ENCODE measurements around the gene SMIM38. TPM values are rescaled to one million over a fixed set of nuclear protein-coding genes. Genes with fewer than 3 reads are reported as not detected.

SMIM38 gene
- total and polyA plus RNA-seq, 4 donors: 0.03 to 1.7 (median 0.07) TPM

DNA sequence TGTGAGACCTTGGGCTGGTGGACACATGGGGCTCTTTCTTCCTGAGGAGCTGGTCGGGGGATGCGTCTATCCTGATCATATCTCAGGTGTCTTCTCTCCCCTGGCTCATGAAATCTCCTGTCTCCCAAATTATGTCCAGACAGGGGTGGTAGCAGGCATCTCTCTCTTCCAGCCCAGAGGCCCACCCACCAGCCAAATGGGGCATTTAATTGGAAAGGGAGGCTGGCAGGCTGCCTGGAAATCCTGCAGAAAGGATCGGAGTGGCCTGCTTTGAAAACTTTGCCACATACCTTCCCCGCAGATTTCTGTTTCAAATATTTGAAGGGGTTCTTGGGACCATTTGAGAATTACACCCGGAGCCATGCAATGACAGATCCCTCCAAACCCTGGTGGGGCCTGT is 37.4 kb downstream of the SMIM38 start:
- H3K4me3 ChIP-seq (ENCODE audit: low read depth in 1 of 3, low read length in 3 of 3): no peak overlapping the region

GRCh38 chr11:69193629-69194028 is 37.9 kb downstream of the SMIM38 start:
- Histone ChIP-seq H3K9me3 (ENCODE audit: control insufficient read depth in 4 of 4, low read length in 3 of 4) (peaks cover 0 to 2% (median 0%) of the 10 kb centered on the region in 4 donors), H3K27ac (ENCODE audit: low read depth in 1 of 2, low read length in 2 of 2) (no peak overlapping the region), H3K4me1 (ENCODE audit: control insufficient read depth in 4 of 4, insufficient read depth in 4 of 4, low read length in 3 of 4) (no peaks in the 10 kb centered on the region), H3K9ac (ENCODE audit: low read depth in 1 of 2, low read length in 2 of 2) (no peak overlapping the region), H3K4me3 (ENCODE audit: low read depth in 1 of 3, low read length in 3 of 3) (no peak overlapping the region), H3K27me3 (ENCODE audit: control insufficient read depth in 4 of 4, insufficient read depth in 4 of 4, low read length in 3 of 4) (no peaks in the 10 kb centered on the region), H3K36me3 (ENCODE audit: control insufficient read depth in 4 of 4, insufficient read depth in 3 of 4, low read depth in 1 of 4, low read length in 3 of 4) (no peaks in the 10 kb centered on the region)
- TF ChIP-seq FOXA2 (IDR thresholded peaks at IDR 0.05) (no peak), RAD21 (IDR thresholded peaks at IDR 0.05) (no peak), HNF4G (IDR thresholded peaks at IDR 0.05) (no peak), YY1 (IDR thresholded peaks at IDR 0.05) (no peak), HNF4A (conservative IDR thresholded peaks at IDR 0.05) (no peak), TAF1 (conservative IDR thresholded peaks at IDR 0.05) (no peak), SP1 (IDR thresholded peaks at IDR 0.05) (no peak), GABPA (IDR thresholded peaks at IDR 0.05 in 1 of 2, conservative IDR thresholded peaks at IDR 0.05 in 1 of 2) (no peak), MAX (IDR thresholded peaks at IDR 0.05) (no peak), ATF3 (IDR thresholded peaks at IDR 0.05) (no peak), RXRA (IDR thresholded peaks at IDR 0.05) (no peak), EGR1 (IDR thresholded peaks at IDR 0.05; ENCODE audit: low read depth in 2 of 2) (no peak), NR2F2 (IDR thresholded peaks at IDR 0.05) (no peak), FOXA1 (IDR thresholded peaks at IDR 0.05) (no peak)
- TF ChIP-seq, protein P1, sequence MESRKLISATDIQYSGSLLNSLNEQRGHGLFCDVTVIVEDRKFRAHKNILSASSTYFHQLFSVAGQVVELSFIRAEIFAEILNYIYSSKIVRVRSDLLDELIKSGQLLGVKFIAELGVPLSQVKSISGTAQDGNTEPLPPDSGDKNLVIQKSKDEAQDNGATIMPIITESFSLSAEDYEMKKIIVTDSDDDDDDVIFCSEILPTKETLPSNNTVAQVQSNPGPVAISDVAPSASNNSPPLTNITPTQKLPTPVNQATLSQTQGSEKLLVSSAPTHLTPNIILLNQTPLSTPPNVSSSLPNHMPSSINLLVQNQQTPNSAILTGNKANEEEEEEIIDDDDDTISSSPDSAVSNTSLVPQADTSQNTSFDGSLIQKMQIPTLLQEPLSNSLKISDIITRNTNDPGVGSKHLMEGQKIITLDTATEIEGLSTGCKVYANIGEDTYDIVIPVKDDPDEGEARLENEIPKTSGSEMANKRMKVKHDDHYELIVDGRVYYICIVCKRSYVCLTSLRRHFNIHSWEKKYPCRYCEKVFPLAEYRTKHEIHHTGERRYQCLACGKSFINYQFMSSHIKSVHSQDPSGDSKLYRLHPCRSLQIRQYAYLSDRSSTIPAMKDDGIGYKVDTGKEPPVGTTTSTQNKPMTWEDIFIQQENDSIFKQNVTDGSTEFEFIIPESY (IDR thresholded peaks at IDR 0.05): no peak
- TF ChIP-seq, protein P2, sequence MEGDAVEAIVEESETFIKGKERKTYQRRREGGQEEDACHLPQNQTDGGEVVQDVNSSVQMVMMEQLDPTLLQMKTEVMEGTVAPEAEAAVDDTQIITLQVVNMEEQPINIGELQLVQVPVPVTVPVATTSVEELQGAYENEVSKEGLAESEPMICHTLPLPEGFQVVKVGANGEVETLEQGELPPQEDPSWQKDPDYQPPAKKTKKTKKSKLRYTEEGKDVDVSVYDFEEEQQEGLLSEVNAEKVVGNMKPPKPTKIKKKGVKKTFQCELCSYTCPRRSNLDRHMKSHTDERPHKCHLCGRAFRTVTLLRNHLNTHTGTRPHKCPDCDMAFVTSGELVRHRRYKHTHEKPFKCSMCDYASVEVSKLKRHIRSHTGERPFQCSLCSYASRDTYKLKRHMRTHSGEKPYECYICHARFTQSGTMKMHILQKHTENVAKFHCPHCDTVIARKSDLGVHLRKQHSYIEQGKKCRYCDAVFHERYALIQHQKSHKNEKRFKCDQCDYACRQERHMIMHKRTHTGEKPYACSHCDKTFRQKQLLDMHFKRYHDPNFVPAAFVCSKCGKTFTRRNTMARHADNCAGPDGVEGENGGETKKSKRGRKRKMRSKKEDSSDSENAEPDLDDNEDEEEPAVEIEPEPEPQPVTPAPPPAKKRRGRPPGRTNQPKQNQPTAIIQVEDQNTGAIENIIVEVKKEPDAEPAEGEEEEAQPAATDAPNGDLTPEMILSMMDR (IDR thresholded peaks at IDR 0.05; ENCODE audit: low read depth, low read length, missing input control): no peak
- 88% methylated on average over 2 of the region's 2 CpGs for WGBS
- no peak for DNase-seq (ENCODE audit: low spot score)

More for the DNA sequence above, 37.4 kb downstream of the SMIM38 start:
- DNase-seq (ENCODE audit: low spot score): no peak
- no peaks in the 10 kb centered on the region for H3K4me1 ChIP-seq (ENCODE audit: control insufficient read depth in 4 of 4, insufficient read depth in 4 of 4, low read length in 3 of 4)
- H3K27ac ChIP-seq (ENCODE audit: low read depth in 1 of 2, low read length in 2 of 2): no peak overlapping the region
- no peak overlapping the region for H3K9ac ChIP-seq (ENCODE audit: low read depth in 1 of 2, low read length in 2 of 2)
- no peaks in the 10 kb centered on the region for H3K27me3 ChIP-seq (ENCODE audit: control insufficient read depth in 4 of 4, insufficient read depth in 4 of 4, low read length in 3 of 4)
- peaks cover 0 to 4% (median 1%) of the 10 kb centered on the region in 4 donors for H3K9me3 ChIP-seq (ENCODE audit: control insufficient read depth in 4 of 4, low read length in 3 of 4)
- TF ChIP-seq YY1 (IDR thresholded peaks at IDR 0.05): no peak
- no peak for TF ChIP-seq EGR1 (IDR thresholded peaks at IDR 0.05; ENCODE audit: low read depth in 2 of 2)
- no peak for TF ChIP-seq JUND (IDR thresholded peaks at IDR 0.05)
- no peak for TF ChIP-seq HNF4A (conservative IDR thresholded peaks at IDR 0.05)
- TF ChIP-seq FOXA2 (IDR thresholded peaks at IDR 0.05): no peak
- no peak for TF ChIP-seq RAD21 (IDR thresholded peaks at IDR 0.05)
- TF ChIP-seq, protein P1 (IDR thresholded peaks at IDR 0.05): no peak
- no peak for TF ChIP-seq TAF1 (conservative IDR thresholded peaks at IDR 0.05)
- no peak for TF ChIP-seq FOXA1 (IDR thresholded peaks at IDR 0.05)
- TF ChIP-seq NR2F2 (IDR thresholded peaks at IDR 0.05): no peak
- TF ChIP-seq ATF3 (IDR thresholded peaks at IDR 0.05): no peak
- 92% methylated on average over 5 of the region's 5 CpGs for WGBS
- H3K36me3 ChIP-seq (ENCODE audit: control insufficient read depth in 4 of 4, insufficient read depth in 3 of 4, low read depth in 1 of 4, low read length in 3 of 4): no peaks in the 10 kb centered on the region
